Measurements from ENCODE around the gene SDHC. TPM values are rescaled to one million over a fixed set of nuclear protein-coding genes. Genes with fewer than 3 reads are reported as not detected.

The SDHC gene
- total and polyA plus RNA-seq, 8 donors: 18.2 to 91.4 (median 56.3) TPM

DNA sequence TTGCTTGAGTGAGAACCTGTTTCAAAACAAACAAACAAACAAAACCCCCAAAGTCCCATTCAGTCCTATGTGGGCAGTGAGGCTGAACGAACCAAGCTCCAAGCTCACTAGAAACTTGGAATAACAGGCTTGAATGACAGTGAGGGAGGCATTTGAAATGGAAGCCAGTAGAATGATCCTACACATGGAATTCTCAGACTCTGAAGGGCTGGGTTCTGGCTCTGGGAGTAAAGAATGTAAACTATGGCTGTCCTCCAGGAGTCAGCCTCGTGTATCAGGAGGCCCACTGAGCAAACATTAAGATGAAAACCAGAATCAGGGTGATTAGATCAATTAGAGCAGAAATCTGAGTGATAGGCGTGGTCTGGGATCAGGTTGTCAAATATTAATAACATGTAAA lies 40.8 kb upstream of the SDHC start:
- Histone ChIP-seq H3K4me1 (peaks cover 0 to 8% (median 0%) of the 10 kb centered on the region in 3 donors), H3K36me3 (no peaks in the 10 kb centered on the region), H3K9me3 (no peaks in the 10 kb centered on the region), H3K4me3 (no peak overlapping the region), H3K27ac (no peak overlapping the region), H3K27me3 (no peaks in the 10 kb centered on the region)
- FAIRE-seq: no peak
- peak in 1 of 4 donors; percentile 15 for ATAC-seq
- no peak for DNase-seq
- TF ChIP-seq, protein P1, sequence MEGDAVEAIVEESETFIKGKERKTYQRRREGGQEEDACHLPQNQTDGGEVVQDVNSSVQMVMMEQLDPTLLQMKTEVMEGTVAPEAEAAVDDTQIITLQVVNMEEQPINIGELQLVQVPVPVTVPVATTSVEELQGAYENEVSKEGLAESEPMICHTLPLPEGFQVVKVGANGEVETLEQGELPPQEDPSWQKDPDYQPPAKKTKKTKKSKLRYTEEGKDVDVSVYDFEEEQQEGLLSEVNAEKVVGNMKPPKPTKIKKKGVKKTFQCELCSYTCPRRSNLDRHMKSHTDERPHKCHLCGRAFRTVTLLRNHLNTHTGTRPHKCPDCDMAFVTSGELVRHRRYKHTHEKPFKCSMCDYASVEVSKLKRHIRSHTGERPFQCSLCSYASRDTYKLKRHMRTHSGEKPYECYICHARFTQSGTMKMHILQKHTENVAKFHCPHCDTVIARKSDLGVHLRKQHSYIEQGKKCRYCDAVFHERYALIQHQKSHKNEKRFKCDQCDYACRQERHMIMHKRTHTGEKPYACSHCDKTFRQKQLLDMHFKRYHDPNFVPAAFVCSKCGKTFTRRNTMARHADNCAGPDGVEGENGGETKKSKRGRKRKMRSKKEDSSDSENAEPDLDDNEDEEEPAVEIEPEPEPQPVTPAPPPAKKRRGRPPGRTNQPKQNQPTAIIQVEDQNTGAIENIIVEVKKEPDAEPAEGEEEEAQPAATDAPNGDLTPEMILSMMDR (IDR thresholded peaks at IDR 0.05): no peak
- intact Hi-C loops (cut with DNase I): no loop called here
- 36 to 42% methylated on average over 3 of the region's 3 CpGs for WGBS, 2 donors

DNA sequence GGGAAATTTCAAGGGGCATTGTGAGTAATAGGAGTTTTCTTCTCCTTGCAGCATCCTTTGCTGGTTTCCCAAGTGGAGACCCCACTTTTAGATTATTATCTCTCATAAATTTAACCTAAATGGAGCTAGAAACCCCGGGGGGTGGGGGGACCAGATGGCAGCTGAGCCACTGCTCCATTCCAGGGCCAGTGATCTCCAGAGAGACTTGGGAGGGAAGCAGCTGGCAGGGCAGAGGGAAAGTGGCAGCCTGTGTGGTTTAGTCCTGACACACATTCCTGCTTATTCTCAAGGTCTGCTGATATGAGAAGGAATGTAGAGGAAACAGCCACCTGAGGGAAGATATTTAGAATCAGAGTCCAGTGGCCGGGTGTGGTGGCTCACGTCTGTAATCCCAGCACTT lies 39.3 kb upstream of the SDHC start:
- H3K27ac ChIP-seq: no peak overlapping the region
- no peaks in the 10 kb centered on the region for H3K27me3 ChIP-seq
- peaks cover 0 to 8% (median 0%) of the 10 kb centered on the region in 3 donors for H3K4me1 ChIP-seq
- 9 to 18% methylated on average over 3 of the region's 3 CpGs for WGBS, 2 donors
- no peaks in the 10 kb centered on the region for H3K9me3 ChIP-seq
- no peak for FAIRE-seq
- TF ChIP-seq, protein P1 (IDR thresholded peaks at IDR 0.05): no peak
- DNase-seq: peak in 4 of 6 donors; percentile 36 to 62 (median 54)
- no peak overlapping the region for H3K4me3 ChIP-seq
- ATAC-seq: peak; percentile 87 to 99 (median 94)
- intact Hi-C loops (cut with DNase I): no loop called here
- H3K36me3 ChIP-seq: no peaks in the 10 kb centered on the region

- ATAC-seq (no peak), DNase-seq (no peak), FAIRE-seq (no peak)
- TF ChIP-seq, protein P1 (IDR thresholded peaks at IDR 0.05): no peak
- H3K36me3 ChIP-seq: no peaks in the 10 kb centered on the region
- intact Hi-C loops (cut with DNase I): loop anchor here in 1 of 3 donors (10.0 kb wide), 1 partner anchor 48 kb away; the partner anchor contains the start of gene NR1I3
- H3K9me3 ChIP-seq: no peaks in the 10 kb centered on the region
- H3K4me1 ChIP-seq: no peaks in the 10 kb centered on the region
- no peak overlapping the region for H3K4me3 ChIP-seq
- H3K27me3 ChIP-seq: no peaks in the 10 kb centered on the region
- WGBS, 2 donors: 95 to 100% methylated on average over 1 of the region's 1 CpG
- H3K27ac ChIP-seq: no peak overlapping the region
Measured at GRCh38 chr1:161282991-161283390, 31.2 kb upstream of the SDHC start.

DNA sequence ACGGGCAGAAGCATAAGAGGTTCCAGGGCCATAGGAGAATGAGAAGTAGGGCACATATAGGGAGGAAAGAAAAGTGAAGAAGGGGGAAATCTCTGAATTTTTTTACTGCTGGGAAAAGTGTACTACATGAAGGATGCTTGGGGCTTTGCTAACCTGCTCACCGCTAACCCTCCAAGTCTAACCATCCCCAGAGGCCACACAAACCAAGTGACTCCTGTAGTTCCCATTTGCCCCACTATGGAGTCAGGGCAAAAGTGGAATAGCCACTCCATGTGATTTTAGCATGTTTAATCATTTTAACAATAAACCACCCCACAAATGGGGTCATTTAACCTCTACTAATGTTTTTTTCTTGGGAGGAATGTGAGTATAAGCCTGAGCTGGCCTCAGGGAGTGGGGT lies 29.1 kb upstream of the SDHC start:
- FAIRE-seq: no peak
- no peak overlapping the region for H3K4me3 ChIP-seq
- 91 to 100% methylated on average over 2 of the region's 2 CpGs for WGBS, 2 donors
- ATAC-seq: no peak
- intact Hi-C loops (cut with DNase I): loop anchor here in 1 of 3 donors (10.0 kb wide), 1 partner anchor 50 kb away; the partner anchor contains the start of gene NR1I3
- H3K4me1 ChIP-seq: no peaks in the 10 kb centered on the region
- TF ChIP-seq, protein P1 (IDR thresholded peaks at IDR 0.05): no peak
- no peak overlapping the region for H3K27ac ChIP-seq
- H3K9me3 ChIP-seq: no peaks in the 10 kb centered on the region
- H3K36me3 ChIP-seq: no peaks in the 10 kb centered on the region
- no peak for DNase-seq
- no peaks in the 10 kb centered on the region for H3K27me3 ChIP-seq

GRCh38 chr1:161285521-161285920 lies 28.7 kb upstream of the SDHC start:
- WGBS, 2 donors: 77 to 85% methylated on average over 5 of the region's 5 CpGs
- DNase-seq (no peak), FAIRE-seq (no peak), ATAC-seq (no peak)
- Histone ChIP-seq H3K27me3 (no peaks in the 10 kb centered on the region), H3K4me1 (no peaks in the 10 kb centered on the region), H3K4me3 (no peak overlapping the region), H3K9me3 (no peaks in the 10 kb centered on the region), H3K27ac (no peak overlapping the region), H3K36me3 (no peaks in the 10 kb centered on the region)
- intact Hi-C loops (cut with DNase I): loop anchor here in 1 of 3 donors (10.0 kb wide), 1 partner anchor 51 kb away; the partner anchor contains the start of gene NR1I3
- TF ChIP-seq, protein P1 (IDR thresholded peaks at IDR 0.05): no peak
